Right lobe of liver (tissue), 4 donors: ENCODE results near the gene ABHD16A.

Source experiments
- POLR2A ChIP-seq: fragments of 450-650 bp; IDR thresholded peaks from one replicate; pipeline ENCODE4 v1.6.1; 2017; ENCODE audit warnings: antibody characterized with exemption, mild to moderate bottlenecking
- TF ChIP-seq, protein P1 (sequence below), 4 donors: fragments of 200-600 bp in 3 of 4; fragments of 450-650 bp in 1 of 4; IDR thresholded peaks; one replicate each; pipeline versions ENCODE4 v1.5.1 to v1.8.0; 2016 to 2022; ENCODE audit warnings: antibody characterized with exemption in 4 of 4, mild to moderate bottlenecking in 2 of 4
- donor health status: DM: no; HTN: no; CAD: no.
- donor health status: DM: no; HTN: no; CAD: no.
- donor health status: DM: no; HTN: yes; CAD: no.

DNA sequence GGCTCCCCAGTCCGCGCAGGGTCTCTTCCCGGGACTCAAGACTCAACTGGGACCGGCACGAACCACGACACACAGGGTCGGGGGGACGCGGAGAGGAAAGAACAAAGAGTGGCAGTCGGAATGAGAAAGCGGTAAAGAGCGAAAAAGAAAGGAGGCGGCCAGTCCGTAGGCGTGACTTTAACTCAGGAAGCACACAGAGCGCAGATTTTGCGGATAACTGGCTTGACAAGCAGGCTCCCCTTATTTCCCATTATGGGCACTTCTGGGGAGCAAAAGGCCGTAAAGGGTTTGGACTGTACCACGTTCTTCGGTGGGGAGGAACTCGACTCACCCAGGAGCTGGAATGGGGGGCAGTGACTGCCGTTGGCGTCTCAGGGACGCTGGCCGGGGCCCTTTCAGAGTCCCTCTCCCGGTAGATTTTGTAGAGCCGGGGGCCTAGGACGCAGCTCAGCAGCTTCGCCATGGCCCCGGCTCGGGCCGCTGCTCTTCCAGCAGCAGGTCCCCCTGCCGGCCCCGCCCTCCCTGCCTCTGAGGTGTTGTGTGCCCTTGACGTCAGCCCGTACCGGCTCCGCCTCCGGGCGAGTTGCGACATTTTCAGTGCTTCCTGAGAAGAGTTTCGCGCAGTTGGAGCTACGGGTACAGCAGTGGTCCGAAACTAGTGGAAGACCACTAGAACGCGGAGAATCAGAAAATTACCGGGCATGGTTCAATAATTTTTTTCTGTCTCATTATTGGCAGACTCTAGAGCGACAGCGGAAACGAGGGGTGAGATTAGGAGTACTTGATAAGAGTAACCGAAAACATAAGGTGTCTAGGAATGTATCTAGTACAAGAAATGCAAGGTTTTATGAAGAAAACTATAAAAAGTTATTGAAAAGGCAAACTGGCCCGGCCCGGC is at the start of gene ABHD16A:
- TF ChIP-seq, protein P1, sequence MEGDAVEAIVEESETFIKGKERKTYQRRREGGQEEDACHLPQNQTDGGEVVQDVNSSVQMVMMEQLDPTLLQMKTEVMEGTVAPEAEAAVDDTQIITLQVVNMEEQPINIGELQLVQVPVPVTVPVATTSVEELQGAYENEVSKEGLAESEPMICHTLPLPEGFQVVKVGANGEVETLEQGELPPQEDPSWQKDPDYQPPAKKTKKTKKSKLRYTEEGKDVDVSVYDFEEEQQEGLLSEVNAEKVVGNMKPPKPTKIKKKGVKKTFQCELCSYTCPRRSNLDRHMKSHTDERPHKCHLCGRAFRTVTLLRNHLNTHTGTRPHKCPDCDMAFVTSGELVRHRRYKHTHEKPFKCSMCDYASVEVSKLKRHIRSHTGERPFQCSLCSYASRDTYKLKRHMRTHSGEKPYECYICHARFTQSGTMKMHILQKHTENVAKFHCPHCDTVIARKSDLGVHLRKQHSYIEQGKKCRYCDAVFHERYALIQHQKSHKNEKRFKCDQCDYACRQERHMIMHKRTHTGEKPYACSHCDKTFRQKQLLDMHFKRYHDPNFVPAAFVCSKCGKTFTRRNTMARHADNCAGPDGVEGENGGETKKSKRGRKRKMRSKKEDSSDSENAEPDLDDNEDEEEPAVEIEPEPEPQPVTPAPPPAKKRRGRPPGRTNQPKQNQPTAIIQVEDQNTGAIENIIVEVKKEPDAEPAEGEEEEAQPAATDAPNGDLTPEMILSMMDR (IDR thresholded peaks at IDR 0.05) = peak in 2 of 4 donors; percentile 10 to 21
- peak; percentile 98 for TF ChIP-seq POLR2A
